Uterus (tissue), 2 donors: ENCODE measurements around the gene ATF6B.
"Not testable (repeated sequence)": the region's sequence is repeated elsewhere in the genome, so short reads cannot be mapped to it uniquely, and the experiment has no call there.

Experiments
- POLR2A ChIP-seq, 2 donors: fragments of 450-650 bp; IDR thresholded peaks; one replicate each; pipeline ENCODE4 v1.6.1; 2016; ENCODE audit warnings: antibody characterized with exemption in 2 of 2, mild to moderate bottlenecking in 1 of 2, moderate library complexity in 1 of 2
- TF ChIP-seq, protein P1 (sequence below), 4 experiments: fragments of 200-600 bp in 2 of 4; fragments of 450-650 bp in 2 of 4; sonication (generic) in 2 of 4; IDR thresholded peaks; one replicate each; pipeline ENCODE4 v1.5.1; 2016 to 2019; ENCODE audit warnings: antibody characterized with exemption in 4 of 4, mild to moderate bottlenecking in 2 of 4, moderate library complexity in 1 of 4

DNA sequence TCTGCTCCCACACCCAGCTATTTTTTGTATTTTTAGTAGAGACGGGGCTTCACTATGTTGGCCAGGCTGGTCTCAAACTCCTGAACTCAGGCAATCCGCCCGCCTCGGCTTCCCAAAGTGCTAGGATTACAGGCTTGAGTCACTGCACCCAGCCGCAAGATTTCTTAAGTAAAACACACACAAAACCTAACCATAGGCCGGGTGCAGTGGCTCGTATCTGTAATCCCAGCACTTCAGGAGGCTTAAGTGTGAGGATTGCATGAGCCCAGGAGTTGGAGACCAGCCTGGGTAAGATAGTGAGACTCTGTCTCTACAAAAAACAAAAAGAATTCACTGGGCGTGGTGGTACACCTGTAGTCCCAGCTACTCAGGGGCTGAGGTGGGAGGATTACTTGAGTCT is 27.8 kb downstream of the ATF6B start:
- TF ChIP-seq, protein P1, sequence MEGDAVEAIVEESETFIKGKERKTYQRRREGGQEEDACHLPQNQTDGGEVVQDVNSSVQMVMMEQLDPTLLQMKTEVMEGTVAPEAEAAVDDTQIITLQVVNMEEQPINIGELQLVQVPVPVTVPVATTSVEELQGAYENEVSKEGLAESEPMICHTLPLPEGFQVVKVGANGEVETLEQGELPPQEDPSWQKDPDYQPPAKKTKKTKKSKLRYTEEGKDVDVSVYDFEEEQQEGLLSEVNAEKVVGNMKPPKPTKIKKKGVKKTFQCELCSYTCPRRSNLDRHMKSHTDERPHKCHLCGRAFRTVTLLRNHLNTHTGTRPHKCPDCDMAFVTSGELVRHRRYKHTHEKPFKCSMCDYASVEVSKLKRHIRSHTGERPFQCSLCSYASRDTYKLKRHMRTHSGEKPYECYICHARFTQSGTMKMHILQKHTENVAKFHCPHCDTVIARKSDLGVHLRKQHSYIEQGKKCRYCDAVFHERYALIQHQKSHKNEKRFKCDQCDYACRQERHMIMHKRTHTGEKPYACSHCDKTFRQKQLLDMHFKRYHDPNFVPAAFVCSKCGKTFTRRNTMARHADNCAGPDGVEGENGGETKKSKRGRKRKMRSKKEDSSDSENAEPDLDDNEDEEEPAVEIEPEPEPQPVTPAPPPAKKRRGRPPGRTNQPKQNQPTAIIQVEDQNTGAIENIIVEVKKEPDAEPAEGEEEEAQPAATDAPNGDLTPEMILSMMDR (IDR thresholded peaks at IDR 0.05): not testable (repeated sequence)
- TF ChIP-seq POLR2A (IDR thresholded peaks at IDR 0.05): not testable (repeated sequence)
